Fibroblast of skin of back (primary cell): ENCODE data around the gene NPIPA8. TPM values are rescaled to one million over a fixed set of nuclear protein-coding genes. Genes with fewer than 3 reads are reported as not detected.
"Not testable (repeated sequence)": the region's sequence is repeated elsewhere in the genome, so short reads cannot be mapped to it uniquely, and the experiment has no call there.

Experiments
- DNase-seq: peaks from one replicate; pipeline ENCODE4 v3.0.0-alpha.2; 2013
- polyA plus RNA-seq, 2 experiments: library from polyadenylated mRNA; unstranded; fragments of 120-200 nt; gene quantifications; one replicate each; pipeline ENCODE4 v1.2.1, GENCODE V29; 2013; ENCODE audit not compliant: insufficient read length in 2 of 2

Gene NPIPA8
- polyA plus RNA-seq (2013, experiment 1 of 2; ENCODE audit: insufficient read length): 0.30 TPM
- 0.17 TPM for polyA plus RNA-seq (2013, experiment 2 of 2; ENCODE audit: insufficient read length)

DNA sequence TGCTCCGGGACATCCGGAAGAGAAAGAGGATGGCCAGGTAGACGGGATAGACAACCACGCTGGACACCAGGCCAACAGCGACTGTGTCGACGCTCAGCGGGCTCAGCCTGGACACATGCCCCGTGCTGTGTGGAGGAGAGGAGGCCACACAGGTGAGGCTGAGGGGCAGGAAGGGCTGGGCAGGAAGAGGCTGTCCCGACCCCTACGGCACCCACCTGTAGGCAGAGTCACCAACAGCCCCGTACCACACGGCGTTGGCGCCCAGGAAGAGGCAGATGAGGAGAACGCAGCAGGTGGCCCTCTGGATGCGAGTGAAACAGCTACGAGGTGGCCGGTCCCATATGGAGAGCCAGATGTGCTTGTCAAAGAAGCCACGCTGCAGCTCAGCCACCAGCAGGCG lies at the start of gene NPIPA8:
Gene NPIPA8, minus strand, starts transcription at position 101 of the 400 bp plus-strand sequence. CDS start 4,074 bp downstream, outside the sequence.
- not testable (repeated sequence) for DNase-seq

GRCh38 chr16:18385285-18385684 lies 48.7 kb upstream of the NPIPA8 start:
- DNase-seq: not testable (repeated sequence)

- not testable (repeated sequence) for DNase-seq
Observed at GRCh38 chr16:18384869-18385268, 48.3 kb upstream of the NPIPA8 start.

DNA sequence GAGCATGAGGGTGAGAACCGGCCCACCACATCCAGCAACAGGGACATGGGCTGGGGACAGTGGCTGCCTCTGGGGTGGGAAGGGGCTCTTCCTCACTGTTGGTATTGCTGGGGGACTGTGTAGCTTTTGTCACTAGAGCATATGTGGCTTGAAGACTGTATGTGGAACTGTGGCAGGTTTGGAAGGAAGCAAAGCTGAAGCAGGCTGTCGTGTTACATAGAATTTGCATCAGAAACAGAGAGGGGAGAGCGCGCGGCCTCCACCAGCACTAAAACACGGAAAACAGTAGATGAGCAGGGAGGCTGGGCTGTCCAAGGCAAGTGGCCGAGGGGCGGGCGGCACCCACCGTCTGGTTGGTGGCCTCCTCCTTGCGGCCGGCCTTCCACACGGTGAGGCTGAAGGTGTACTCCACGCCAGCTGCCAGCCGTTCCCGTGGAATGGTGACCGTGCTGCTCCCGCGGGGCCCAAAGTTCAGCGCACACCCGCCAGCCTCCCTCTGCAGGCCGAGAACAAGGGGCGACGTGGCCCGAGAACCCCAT lies 47.6 kb upstream of the NPIPA8 start:
- not testable (repeated sequence) for DNase-seq

DNA sequence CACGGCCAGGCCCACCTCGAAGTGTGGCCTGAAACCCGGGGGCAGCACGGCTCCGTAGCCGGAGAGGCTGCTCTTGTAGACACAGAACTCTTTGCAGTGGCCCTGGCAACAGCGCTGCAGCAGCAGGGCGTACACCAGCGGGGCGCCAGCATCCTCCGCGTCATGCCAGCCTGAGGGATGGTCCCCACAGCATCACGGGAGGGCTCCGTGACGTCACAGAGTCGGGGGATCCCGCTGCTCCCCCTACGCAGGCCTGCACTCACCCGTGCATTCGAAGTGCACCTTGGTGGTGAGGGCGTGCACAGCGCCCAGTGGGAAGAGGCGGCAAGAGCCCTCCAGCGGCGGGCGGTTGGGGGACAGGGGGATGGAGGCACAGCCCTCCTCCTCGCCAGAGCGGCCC lies 46.2 kb upstream of the NPIPA8 start:
- DNase-seq: not testable (repeated sequence)

DNA sequence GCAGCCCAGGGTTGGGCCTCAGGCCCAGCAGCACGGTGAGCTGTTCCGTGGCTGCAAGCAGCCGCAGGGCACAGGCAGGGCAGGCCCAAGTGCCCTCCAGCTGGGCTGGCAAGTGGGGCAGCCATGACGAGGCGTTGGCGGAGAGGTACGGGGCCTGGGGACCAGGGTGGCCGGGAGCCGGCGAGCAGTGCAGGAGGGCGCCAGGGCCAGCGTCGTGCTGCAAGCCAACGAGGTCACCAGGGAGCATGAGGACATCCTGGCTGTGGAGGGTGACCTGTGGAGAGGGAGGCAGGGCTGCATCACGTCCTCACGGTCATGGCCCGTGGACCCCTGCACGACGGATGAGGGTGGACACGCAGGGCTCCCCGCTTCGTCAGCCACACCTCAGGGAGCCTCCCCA lies 11.2 kb upstream of the NPIPA8 start:
- not testable (repeated sequence) for DNase-seq

DNA sequence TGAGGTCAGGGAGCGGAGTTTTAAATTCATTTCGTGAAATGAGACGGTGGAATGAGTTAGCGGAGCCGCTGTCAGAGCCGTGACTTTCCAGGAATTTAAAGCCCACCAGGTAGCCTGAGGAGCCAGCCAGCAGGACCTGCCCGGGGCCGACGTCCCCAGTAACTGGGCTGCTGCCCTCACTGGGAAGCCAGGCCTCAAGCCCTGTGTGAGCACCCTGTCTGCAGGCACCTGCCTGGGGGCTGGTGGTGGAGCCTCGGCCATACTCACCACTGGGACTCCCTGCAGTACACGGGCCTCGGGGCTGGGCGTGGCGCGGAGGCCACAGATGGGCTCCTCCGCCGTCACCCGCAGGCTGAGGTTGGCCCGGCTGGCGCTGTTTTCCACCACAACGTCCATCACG lies 10.5 kb upstream of the NPIPA8 start:
- DNase-seq: not testable (repeated sequence)

DNA sequence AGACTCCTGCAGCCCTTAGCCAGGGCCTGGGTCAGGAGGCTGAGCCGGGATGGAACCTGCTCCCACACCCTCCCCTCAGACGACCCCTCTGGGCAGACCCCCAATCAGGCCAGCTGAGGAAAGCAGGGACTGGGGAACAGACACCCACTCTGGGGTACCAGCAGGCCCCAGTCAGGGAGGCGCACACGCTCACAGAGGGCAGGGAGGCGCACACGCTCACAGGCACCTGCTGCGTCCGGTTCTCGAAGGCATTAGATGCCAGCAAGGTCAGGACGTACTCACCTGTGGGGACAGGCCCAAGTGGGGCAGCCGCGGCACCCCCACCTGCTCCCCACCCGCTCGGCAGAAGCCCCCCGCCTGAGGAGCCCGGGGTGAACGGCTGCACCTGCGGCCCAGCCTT lies 8.1 kb upstream of the NPIPA8 start:
- DNase-seq: not testable (repeated sequence)

DNA sequence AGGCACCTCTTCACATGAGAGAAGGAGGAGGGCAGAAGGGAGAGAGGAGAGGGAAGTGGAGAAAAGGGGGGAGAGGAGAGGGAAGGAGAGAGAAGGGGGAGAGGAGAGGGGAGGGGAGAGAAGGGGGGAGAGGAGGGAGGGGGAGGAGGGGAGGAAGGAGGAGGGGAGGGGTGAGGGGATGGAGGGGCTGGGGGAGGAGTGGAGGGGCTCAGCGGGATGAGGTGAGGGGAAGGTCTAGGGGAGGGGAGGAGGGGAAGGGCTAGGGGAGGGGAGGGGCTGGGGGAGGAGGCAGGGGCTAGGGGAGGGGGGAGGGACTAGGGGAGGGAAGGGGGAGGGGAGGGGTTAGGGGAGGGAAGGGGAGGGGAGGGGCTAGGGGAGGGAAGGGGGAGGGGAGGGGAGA lies 5.5 kb upstream of the NPIPA8 start:
- not testable (repeated sequence) for DNase-seq

- DNase-seq: not testable (repeated sequence)
Observed at GRCh38 chr16:18341417-18341960, 5.0 kb upstream of the NPIPA8 start.

DNA sequence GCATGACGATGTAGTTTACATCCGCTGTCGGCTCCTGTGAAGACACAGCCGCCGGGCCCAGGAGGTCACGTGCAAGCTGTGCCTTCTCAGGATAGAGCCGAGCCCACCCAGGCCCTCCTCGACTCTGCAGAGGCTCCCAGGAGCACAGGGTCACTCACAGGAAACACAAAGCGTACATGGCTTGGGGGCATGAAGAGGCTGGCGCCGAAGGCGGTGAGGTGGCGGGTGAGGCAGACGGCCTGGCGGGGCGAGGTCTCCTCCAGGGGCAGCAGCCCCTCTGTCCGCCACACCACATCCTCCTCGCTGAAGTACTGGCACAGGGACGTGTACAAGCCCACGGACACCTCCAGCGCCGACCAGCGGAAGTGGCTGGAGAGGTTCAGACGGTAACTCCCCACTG lies 2.7 kb upstream of the NPIPA8 start:
- not testable (repeated sequence) for DNase-seq

- DNase-seq: not testable (repeated sequence)
Observed at GRCh38 chr16:18311811-18312210, 24.7 kb downstream of the NPIPA8 start.

- DNase-seq: not testable (repeated sequence)
Observed at GRCh38 chr16:18309159-18309558, 27.4 kb downstream of the NPIPA8 start.

DNA sequence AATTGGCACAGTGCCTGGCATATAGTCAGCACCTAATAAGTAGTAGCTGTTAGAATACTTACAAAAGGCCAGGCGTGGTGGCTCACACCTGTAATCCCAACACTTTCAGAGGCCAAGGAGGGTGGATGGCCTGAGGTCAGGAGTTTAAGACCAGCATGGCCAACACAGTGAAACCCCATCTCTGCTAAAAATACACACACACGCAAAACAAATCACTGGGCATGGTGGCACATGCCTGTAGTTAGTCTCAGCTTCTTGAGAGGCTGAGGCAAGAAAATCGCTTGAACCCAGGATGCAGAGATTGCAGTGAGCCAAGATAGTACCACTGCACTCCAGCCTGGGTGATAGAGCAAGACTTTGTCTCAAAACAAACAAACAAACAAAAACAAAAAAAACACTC lies 29.3 kb downstream of the NPIPA8 start:
- DNase-seq: not testable (repeated sequence)

GRCh38 chr16:18306066-18306465 lies 30.5 kb downstream of the NPIPA8 start:
- DNase-seq: not testable (repeated sequence)

DNA sequence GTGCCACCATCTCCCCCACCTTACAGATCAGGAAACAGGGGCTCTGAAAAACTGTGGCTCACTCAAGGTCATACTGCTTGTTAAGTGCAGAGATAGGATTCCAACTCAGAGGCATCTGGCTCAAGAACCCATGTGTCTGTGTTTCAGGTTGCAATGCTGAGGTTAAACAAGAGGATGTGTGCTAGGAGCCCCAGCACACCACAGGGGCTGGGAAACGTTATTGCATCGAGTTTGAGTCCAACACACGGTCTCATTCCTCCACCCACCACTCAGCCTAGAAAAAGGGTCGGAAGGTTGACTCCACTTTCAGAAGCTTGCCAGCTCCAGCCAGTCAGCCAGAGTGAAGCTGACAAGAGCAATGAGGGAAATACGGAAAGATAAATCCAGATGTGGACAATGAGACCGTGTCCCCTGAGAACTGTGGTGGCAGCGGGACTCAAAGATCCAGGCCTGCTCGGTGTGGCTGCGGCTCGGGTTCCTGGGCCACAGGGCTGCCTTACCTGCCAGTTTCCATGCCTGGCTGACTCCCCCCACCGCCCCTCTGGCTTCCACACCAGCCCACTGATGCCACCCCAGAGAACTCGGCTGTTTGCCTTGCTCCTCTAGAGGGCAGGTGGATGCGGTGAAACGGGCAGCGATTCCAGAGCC lies 33.4 kb downstream of the NPIPA8 start:
- not testable (repeated sequence) for DNase-seq

DNA sequence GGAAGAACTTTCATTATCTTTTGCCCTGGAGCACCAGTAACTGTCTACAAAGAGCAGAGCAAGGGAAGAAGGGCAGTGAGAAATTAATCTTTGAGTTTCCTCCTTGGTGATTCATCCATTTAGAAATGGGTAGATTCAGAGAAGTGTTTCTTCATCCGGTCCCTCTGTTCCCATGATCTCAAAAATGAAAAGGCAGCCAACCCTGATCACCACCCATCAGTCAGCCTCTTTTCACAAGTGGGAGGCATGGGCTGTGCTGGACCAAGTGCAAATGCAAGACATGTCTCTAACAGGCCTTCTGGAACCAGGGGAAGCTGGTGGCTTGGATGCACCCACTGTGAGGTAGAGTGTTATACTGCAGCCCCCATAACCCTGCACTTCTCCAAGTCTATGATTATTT lies 38.8 kb downstream of the NPIPA8 start:
- not testable (repeated sequence) for DNase-seq

DNA sequence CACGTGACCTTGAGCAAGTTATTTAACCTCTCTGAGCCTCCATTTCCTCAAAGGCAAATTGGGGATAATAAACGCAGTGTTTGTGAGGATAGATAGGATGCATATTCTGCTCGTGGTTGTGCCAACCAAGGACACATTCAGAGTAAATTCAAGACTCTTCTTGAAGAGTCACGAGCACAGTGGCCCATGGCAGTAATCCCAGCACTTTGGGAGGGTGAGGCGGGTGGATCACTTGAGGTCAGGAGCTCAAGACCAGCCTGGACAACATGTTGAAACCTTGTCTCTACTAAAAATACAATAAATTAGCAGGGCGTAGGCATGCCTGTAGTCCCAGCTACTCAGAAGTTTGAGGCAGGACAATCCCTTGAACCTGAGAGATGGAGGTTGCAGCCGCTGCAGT lies 39.6 kb downstream of the NPIPA8 start:
- not testable (repeated sequence) for DNase-seq

DNA sequence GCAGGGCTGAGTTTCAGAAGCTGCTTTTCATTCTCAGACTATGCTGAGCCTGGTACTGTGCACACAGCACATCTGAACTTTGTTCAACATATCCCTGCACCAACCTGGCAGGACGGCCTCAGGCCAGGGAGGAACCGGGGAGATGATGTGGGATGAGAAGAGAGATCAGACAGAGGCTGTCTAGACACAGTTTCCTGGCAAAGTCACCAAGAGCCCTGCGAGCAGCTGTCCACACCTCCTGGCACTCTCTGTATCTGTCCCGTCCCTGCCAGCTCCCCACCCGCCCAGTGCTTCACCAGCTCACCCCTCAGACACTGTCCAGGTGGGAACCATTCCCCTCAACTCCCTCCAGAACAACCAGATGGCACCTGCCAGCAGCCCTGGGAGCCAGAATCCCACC lies 42.2 kb downstream of the NPIPA8 start:
- DNase-seq: not testable (repeated sequence)

DNA sequence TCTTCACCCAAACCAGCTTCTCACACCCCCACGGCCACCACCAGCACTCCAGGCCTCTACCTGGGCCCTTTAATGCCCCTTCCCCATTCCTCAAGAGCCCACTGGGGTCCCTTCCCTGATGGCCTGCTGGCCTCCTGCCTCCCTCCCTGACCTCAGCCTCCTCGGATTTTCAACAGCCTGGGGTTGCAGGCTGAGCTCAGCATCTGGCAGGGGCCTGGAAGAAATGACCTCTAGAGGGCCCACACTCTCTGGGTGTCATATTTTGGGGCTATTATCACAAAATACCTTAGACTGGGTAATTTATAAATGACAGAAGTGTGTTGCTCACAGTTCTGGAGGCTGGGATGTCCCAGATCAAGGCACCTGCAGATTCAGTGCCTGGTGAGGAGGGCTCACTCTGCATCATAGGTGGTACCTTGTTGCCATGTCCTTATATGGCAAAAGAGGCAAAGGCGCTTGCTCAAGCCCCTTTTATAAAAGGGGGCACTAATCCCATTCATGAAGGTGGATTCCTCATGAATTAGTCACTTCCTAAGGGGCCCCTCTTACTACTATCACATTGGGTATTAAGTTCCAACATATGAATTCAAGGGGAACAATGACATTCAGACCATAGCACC lies 43.1 kb downstream of the NPIPA8 start:
- not testable (repeated sequence) for DNase-seq

GRCh38 chr16:18290959-18291358 lies 45.6 kb downstream of the NPIPA8 start:
- DNase-seq: not testable (repeated sequence)

GRCh38 chr16:18286342-18286741 lies 50.2 kb downstream of the NPIPA8 start:
- DNase-seq: not testable (repeated sequence)

- DNase-seq: not testable (repeated sequence)
Observed at GRCh38 chr16:18280319-18280718, 56.2 kb downstream of the NPIPA8 start.
